CD14-positive monocyte (primary cell): ENCODE measurements around the gene WBP11. TPM values are rescaled to one million over a fixed set of nuclear protein-coding genes. Genes with fewer than 3 reads are reported as not detected.

ENCODE experiments used
- DNase-seq, 3 donors: peaks; one replicate each; pipeline ENCODE4 v3.0.0-alpha.2; 2011 to 2022
- H2AFZ ChIP-seq: 2 replicates; pipeline ENCODE4 v1.6.0; 2012; ENCODE audit warnings: mild to moderate bottlenecking, low read depth, low read length, inconsistent platforms; ENCODE audit not compliant: insufficient read depth, poor library complexity, severe bottlenecking
- H3K27ac ChIP-seq, 2 donors: 1 replicate in 1 of 2; 2 replicates in 1 of 2; pipeline ENCODE4 v1.5.1; 2012 to 2013; ENCODE audit warnings: low read length in 2 of 2, control low read depth in 1 of 2, inconsistent platforms in 1 of 2, low read depth in 1 of 2, mild to moderate bottlenecking in 1 of 2
- H3K27me3 ChIP-seq, 2 donors: one replicate each; pipeline versions ENCODE4 v1.6.0 to v1.6.1; 2011 to 2013; ENCODE audit warnings: low read length in 2 of 2; ENCODE audit not compliant: control insufficient read depth in 2 of 2, insufficient read depth in 2 of 2
- H3K36me3 ChIP-seq, 2 donors: replicated peaks in 1 of 2; 1 replicate in 1 of 2; 2 replicates in 1 of 2; pipeline versions ENCODE4 v1.5.1 to v1.6.1; 2012 to 2013; ENCODE audit warnings: low read length in 2 of 2, control low read depth in 1 of 2, inconsistent platforms in 1 of 2, mild to moderate bottlenecking in 1 of 2; ENCODE audit not compliant: insufficient read depth in 2 of 2, control insufficient read depth in 1 of 2
- H3K4me1 ChIP-seq, 2 donors: 1 replicate in 1 of 2; 2 replicates in 1 of 2; pipeline versions ENCODE4 v1.5.1 to v1.6.1; 2012 to 2013; ENCODE audit warnings: low read length in 2 of 2, control low read depth in 1 of 2, inconsistent platforms in 1 of 2, mild to moderate bottlenecking in 1 of 2, moderate library complexity in 1 of 2; ENCODE audit not compliant: insufficient read depth in 2 of 2, control insufficient read depth in 1 of 2
- H3K4me2 ChIP-seq: replicated peaks from 2 replicates; pipeline ENCODE3; 2012; ENCODE audit warnings: low read length, moderate library complexity, mild to moderate bottlenecking; ENCODE audit not compliant: poor library complexity, severe bottlenecking; ENCODE audit errors: extremely low read depth
- H3K4me3 ChIP-seq, 3 experiments: fragments of 200-600 bp in 1 of 3; sonication (generic) in 1 of 3; replicated peaks in 1 of 3; 1 replicate in 2 of 3; 2 replicates in 1 of 3; pipeline ENCODE4 v1.5.1; 2011 to 2013; ENCODE audit warnings: low read length in 3 of 3, mild to moderate bottlenecking in 3 of 3, control low read depth in 2 of 3, low read depth in 2 of 3, inconsistent platforms in 1 of 3, moderate library complexity in 1 of 3
- H3K79me2 ChIP-seq: 2 replicates; pipeline ENCODE4 v1.6.0; 2012; ENCODE audit warnings: mild to moderate bottlenecking, control low read depth, inconsistent platforms, low read length, moderate library complexity; ENCODE audit not compliant: insufficient read depth
- H3K9ac ChIP-seq: 2 replicates; pipeline ENCODE4 v1.6.0; 2017; ENCODE audit warnings: low read length, mild to moderate bottlenecking; ENCODE audit not compliant: insufficient read depth, poor library complexity, severe bottlenecking
- H3K9me3 ChIP-seq, 2 donors: replicated peaks in 1 of 2; 1 replicate in 1 of 2; 2 replicates in 1 of 2; pipeline versions ENCODE4 v1.5.1 to v1.6.1; 2012 to 2013; ENCODE audit warnings: low read length in 2 of 2, control low read depth in 1 of 2; ENCODE audit not compliant: control insufficient read depth in 1 of 2, insufficient read depth in 1 of 2
- H4K20me1 ChIP-seq: 2 replicates; pipeline ENCODE4 v1.6.0; 2012; ENCODE audit warnings: mild to moderate bottlenecking, low read length, control low read depth, moderate library complexity; ENCODE audit not compliant: insufficient read depth
- H3K27ac Mint-ChIP-seq, 7 donors: one replicate each; pipeline ENCODE4 v1.8.0; 2020; ENCODE audit warnings: mild to moderate bottlenecking in 7 of 7, mixed read lengths in 7 of 7, moderate library complexity in 6 of 7, inconsistent platforms in 2 of 7
- H3K27me3 Mint-ChIP-seq, 3 donors: one replicate each; pipeline ENCODE4 v1.8.0; 2021 to 2022; ENCODE audit warnings: low read depth in 3 of 3, mild to moderate bottlenecking in 3 of 3, mixed read lengths in 3 of 3, moderate library complexity in 3 of 3, inconsistent platforms in 1 of 3
- H3K36me3 Mint-ChIP-seq, 2 donors: one replicate each; pipeline ENCODE4 v1.8.0; 2020; ENCODE audit warnings: mixed read lengths in 2 of 2, inconsistent platforms in 1 of 2, mild to moderate bottlenecking in 1 of 2
- H3K4me1 Mint-ChIP-seq: one replicate; pipeline ENCODE4 v1.8.0; 2020; ENCODE audit warnings: mild to moderate bottlenecking, mixed read lengths
- H3K4me3 Mint-ChIP-seq, 2 donors: one replicate each; pipeline ENCODE4 v1.8.0; 2020; ENCODE audit warnings: mild to moderate bottlenecking in 2 of 2, mixed read lengths in 2 of 2, moderate library complexity in 1 of 2
- H3K9me3 Mint-ChIP-seq, 7 donors: one replicate each; pipeline ENCODE4 v1.8.0; 2020 to 2022; ENCODE audit warnings: mixed read lengths in 7 of 7, mild to moderate bottlenecking in 6 of 7, moderate library complexity in 6 of 7, inconsistent platforms in 2 of 7
- CTCF ChIP-seq: fragments of 200-600 bp; IDR thresholded peaks from one replicate; pipeline ENCODE4 v1.8.0; 2022; ENCODE audit warnings: antibody characterized with exemption, mild to moderate bottlenecking
- WGBS: methylation state at CpG from one replicate; pipeline ENCODE4 v1.1.5; 2013; ENCODE audit warnings: missing lambda C conversion rate; ENCODE audit not compliant: insufficient coverage; 5-methylcytosine and 5-hydroxymethylcytosine counted together
- intact Hi-C, 2 donors: fragments of 100-400 bp; cut with micrococcal nuclease; formaldehyde crosslinking; loops; one replicate each; pipeline versions ENCODE4 v1.15.0 to v1.15.1; 2023
- polyA plus RNA-seq, 3 donors: library from polyadenylated mRNA; depleted of rRNA in 1 of 3; unstranded in 2 of 3; stranded (reverse) in 1 of 3; fragments of 300-500 nt in 2 of 3; fragments of >200 nt in 1 of 3; fragmentation: Illumina TruSeq in 2 of 3; gene quantifications; 1 replicate in 2 of 3; 2 replicates in 1 of 3; pipeline ENCODE4 v1.2.3, GENCODE V29; 2012 to 2021

The WBP11 gene
- polyA plus RNA-seq, 3 donors, result 20.5 to 46.2 (median 29.2) TPM

- Histone ChIP-seq H3K9ac (no peak within 1 kb of the TSS), H3K4me3 (no peak within 1 kb of the TSS), H3K9me3 (no peaks in the 10 kb centered on the region), H3K79me2 (no peaks in the 10 kb centered on the region), H3K36me3 (no peaks in the 10 kb centered on the region), H3K4me1 (no peaks in the 10 kb centered on the region), H2AFZ (no peak within 1 kb of the TSS), H3K27me3 (no peaks in the 10 kb centered on the region), H3K27ac (no peak within 1 kb of the TSS), H4K20me1 (no peaks in the 10 kb centered on the region), H3K4me2 (no peak within 1 kb of the TSS)
- peaks cover 0 to 2% (median 2%) of the 10 kb centered on the region in 3 donors for H3K27me3 Mint-ChIP-seq
- peaks cover 0 to 3% (median 0%) of the 10 kb centered on the region in 7 donors for H3K9me3 Mint-ChIP-seq
- H3K4me1 Mint-ChIP-seq, result peaks cover 2% of the 10 kb centered on the region
- WGBS, result 85% methylated on average over 6 of the region's 10 CpGs
- no peak within 1 kb of the TSS for H3K4me3 Mint-ChIP-seq
- no peak for DNase-seq
- H3K27ac Mint-ChIP-seq, result no peak within 1 kb of the TSS
- intact Hi-C loops, result loop anchor here in 1 of 2 donors (10.0 kb wide), 1 partner anchor 91 kb away; the partner anchor contains the start of gene ERP27
- TF ChIP-seq CTCF, result no peak
- H3K36me3 Mint-ChIP-seq, result no peaks in the 10 kb centered on the region
Measured at GRCh38 chr12:14843425-14843887, 40.2 kb upstream of the WBP11 start, which contains the start of gene ART4. ART4 (minus strand) TSS chr12:14843526; CDS start chr12:14843113, 413 bp downstream.

- Histone ChIP-seq H3K4me1 (no peaks in the 10 kb centered on the region), H3K9me3 (no peaks in the 10 kb centered on the region), H3K79me2 (no peaks in the 10 kb centered on the region), H3K4me2 (no peak overlapping the region), H2AFZ (no peak overlapping the region), H3K9ac (no peak overlapping the region), H3K27me3 (no peaks in the 10 kb centered on the region), H3K4me3 (no peak overlapping the region), H4K20me1 (no peaks in the 10 kb centered on the region), H3K27ac (no peak overlapping the region), H3K36me3 (no peaks in the 10 kb centered on the region)
- no peak for DNase-seq
- H3K9me3 Mint-ChIP-seq, result peaks cover 0 to 3% (median 0%) of the 10 kb centered on the region in 7 donors
- no peak overlapping the region for H3K27ac Mint-ChIP-seq
- intact Hi-C loops, result loop anchor here in 1 of 2 donors (10.0 kb wide), 1 partner anchor 92 kb away; the partner anchor contains the start of gene ERP27
- peaks cover 2% of the 10 kb centered on the region for H3K4me1 Mint-ChIP-seq
- no peak overlapping the region for H3K4me3 Mint-ChIP-seq
- TF ChIP-seq CTCF, result no peak
- WGBS, result no CpG with 5 or more reads among the region's 3 CpGs
- no peaks in the 10 kb centered on the region for H3K36me3 Mint-ChIP-seq
- peaks cover 0 to 2% (median 2%) of the 10 kb centered on the region in 3 donors for H3K27me3 Mint-ChIP-seq
Measured at GRCh38 chr12:14842315-14842714, 39.0 kb upstream of the WBP11 start.
